IPS DF 6.9 (cell line): ENCODE measurements around the gene SERTAD1.

Experiments used
- DNase-seq: peaks from one replicate; pipeline ENCODE4 v3.0.0-alpha.2; 2013; ENCODE audit warnings: low read depth, low spot score
- H3K27ac ChIP-seq: one replicate; pipeline ENCODE4 v1.5.1; 2013; ENCODE audit warnings: low read length, control low read depth
- H3K27me3 ChIP-seq: 2 replicates; pipeline ENCODE4 v1.6.1; 2013; ENCODE audit warnings: mild to moderate bottlenecking, low read length; ENCODE audit not compliant: control insufficient read depth, insufficient read depth
- H3K36me3 ChIP-seq: 2 replicates; pipeline ENCODE4 v1.6.1; 2013; ENCODE audit warnings: low read length; ENCODE audit not compliant: control insufficient read depth, insufficient read depth
- H3K4me1 ChIP-seq: 2 replicates; pipeline ENCODE4 v1.6.1; 2013; ENCODE audit warnings: low read length; ENCODE audit not compliant: control insufficient read depth, insufficient read depth
- H3K4me3 ChIP-seq: 2 replicates; pipeline ENCODE4 v1.5.1; 2013; ENCODE audit warnings: mild to moderate bottlenecking, low read length
- H3K9me3 ChIP-seq: 2 replicates; pipeline ENCODE4 v1.6.1; 2013; ENCODE audit warnings: low read length, inconsistent platforms; ENCODE audit not compliant: control insufficient read depth, insufficient read depth
- WGBS: extraction: QIAGEN DNeasy Blood & Tissue Kit; methylation state at CpG from one replicate; pipeline ENCODE4 v1.1.7; 2013; ENCODE audit warnings: mixed read lengths, missing lambda C conversion rate; ENCODE audit not compliant: insufficient read length, insufficient coverage; 5-methylcytosine and 5-hydroxymethylcytosine counted together

The SERTAD1 gene

GRCh38 chr19:40425450-40426287 is at the start of gene SERTAD1:
Gene SERTAD1, minus strand, starts transcription at chr19:40425992. Its CDS starts 2,446 bp downstream, at chr19:40423546.
- H3K4me3 ChIP-seq = peak within 1 kb of the TSS; percentile 75
- H3K4me1 ChIP-seq = no peaks in the 10 kb centered on the region

DNA sequence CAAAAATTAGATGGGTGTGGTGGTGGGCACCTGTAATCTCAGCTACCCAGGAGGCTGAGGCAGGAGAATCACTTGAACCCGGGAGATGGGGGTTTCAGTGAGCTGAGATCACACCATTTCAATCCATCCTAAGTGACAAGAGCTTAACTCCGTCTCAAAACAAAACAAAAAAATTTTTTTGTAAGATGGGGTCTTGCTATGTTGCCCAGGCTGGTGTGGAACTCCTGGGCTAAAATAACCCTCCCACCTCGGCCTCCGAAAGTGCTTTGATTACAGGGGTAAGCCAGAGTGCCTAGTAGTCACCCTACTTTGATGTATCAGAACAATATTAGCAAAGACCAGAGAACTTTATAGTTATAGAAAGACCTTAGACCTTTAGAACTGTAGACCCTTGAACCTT is 48.9 kb upstream of the SERTAD1 start:
- H3K4me1 ChIP-seq = no peaks in the 10 kb centered on the region
- no CpG with 5 or more reads among the region's 4 CpGs for WGBS
- H3K27ac ChIP-seq = no peak overlapping the region
- H3K27me3 ChIP-seq = no peaks in the 10 kb centered on the region
- H3K4me3 ChIP-seq = no peak overlapping the region
- H3K9me3 ChIP-seq = no peaks in the 10 kb centered on the region
- no peak for DNase-seq
- H3K36me3 ChIP-seq = no peaks in the 10 kb centered on the region

More at GRCh38 chr19:40425450-40426287, at the start of gene SERTAD1:
- Histone ChIP-seq H3K27me3 (no peaks in the 10 kb centered on the region), H3K36me3 (no peaks in the 10 kb centered on the region), H3K27ac (no peak within 1 kb of the TSS), H3K9me3 (no peaks in the 10 kb centered on the region)
- no CpG with 5 or more reads among the region's 75 CpGs for WGBS
- peak; percentile 98 for DNase-seq

DNA sequence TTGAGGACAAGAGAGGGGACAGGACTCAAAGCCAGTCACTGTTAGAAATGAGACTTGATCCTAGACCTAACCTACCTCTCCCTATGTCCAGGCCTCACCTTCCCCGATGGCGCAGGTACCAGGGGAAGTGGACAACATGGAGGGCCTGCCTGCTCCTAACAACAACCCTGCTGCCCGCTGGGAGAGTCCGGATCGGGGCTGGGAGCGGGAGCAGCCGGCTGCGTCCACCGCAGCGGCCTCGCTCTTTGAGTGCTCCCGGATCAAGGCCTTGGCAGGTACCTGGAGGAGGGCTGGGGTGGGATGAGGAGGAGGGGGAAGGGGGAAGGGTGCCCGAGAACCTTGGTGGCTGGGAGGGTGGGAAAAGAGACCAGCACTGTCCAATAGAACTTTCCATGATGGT is 46.7 kb upstream of the SERTAD1 start:
- Histone ChIP-seq H3K27ac (no peak overlapping the region), H3K4me3 (no peak overlapping the region), H3K36me3 (no peaks in the 10 kb centered on the region), H3K27me3 (peaks cover 4% of the 10 kb centered on the region; the same call in 1 of the 2 replicates), H3K4me1 (no peaks in the 10 kb centered on the region), H3K9me3 (no peaks in the 10 kb centered on the region)
- no peak for DNase-seq
- WGBS = no CpG with 5 or more reads among the region's 13 CpGs

DNA sequence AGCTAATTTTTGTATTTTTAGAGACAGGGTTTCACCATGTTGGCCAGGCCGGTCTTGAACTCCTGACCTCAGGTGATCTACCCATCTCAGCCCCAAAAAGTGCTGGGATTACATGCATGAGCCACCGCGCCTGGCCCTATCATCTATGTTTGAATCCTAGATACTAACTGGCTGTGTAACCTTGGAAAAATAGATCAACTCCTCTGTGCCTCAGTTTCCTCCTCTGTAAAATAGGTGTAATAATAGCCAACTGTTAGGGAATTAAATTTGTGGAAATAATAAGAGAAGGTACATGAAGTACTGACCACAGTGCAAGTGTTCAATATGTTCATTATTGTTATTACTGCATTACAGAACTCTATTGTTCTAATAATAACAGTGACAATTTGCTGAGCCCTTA is 45.3 kb upstream of the SERTAD1 start:
- Histone ChIP-seq H3K36me3 (no peaks in the 10 kb centered on the region), H3K4me3 (no peak overlapping the region), H3K27me3 (peaks cover 13% of the 10 kb centered on the region), H3K4me1 (peaks cover 6% of the 10 kb centered on the region; the same call in 1 of the 2 replicates), H3K27ac (no peak overlapping the region), H3K9me3 (no peaks in the 10 kb centered on the region)
- no CpG with 5 or more reads among the region's 3 CpGs for WGBS
- DNase-seq = no peak

GRCh38 chr19:40469011-40469410 is 43.2 kb upstream of the SERTAD1 start:
- H3K27me3 ChIP-seq = peaks cover 14% of the 10 kb centered on the region
- no peak for DNase-seq
- H3K9me3 ChIP-seq = no peaks in the 10 kb centered on the region
- no CpG with 5 or more reads among the region's 6 CpGs for WGBS
- H3K4me3 ChIP-seq = no peak overlapping the region
- H3K27ac ChIP-seq = no peak overlapping the region
- H3K36me3 ChIP-seq = no peaks in the 10 kb centered on the region
- H3K4me1 ChIP-seq = peaks cover 6% of the 10 kb centered on the region; the same call in 1 of the 2 replicates

- WGBS = no CpG with 5 or more reads among the region's 87 CpGs
- DNase-seq = no peak
- H3K4me1 ChIP-seq = peaks cover 6% of the 10 kb centered on the region; the same call in 1 of the 2 replicates
- H3K4me3 ChIP-seq = peak within 1 kb of the TSS; percentile 28; the same call in 1 of the 2 replicates
- no peaks in the 10 kb centered on the region for H3K9me3 ChIP-seq
- peaks cover 14% of the 10 kb centered on the region for H3K27me3 ChIP-seq
- no peak within 1 kb of the TSS for H3K27ac ChIP-seq
- H3K36me3 ChIP-seq = no peaks in the 10 kb centered on the region
These were observed 41.4 kb upstream of the SERTAD1 start, which contains the start of gene SPTBN4 for GRCh38 chr19:40466985-40467734. Gene SPTBN4, plus strand, starts transcription at chr19:40467001. Its CDS starts 5,621 bp downstream, at chr19:40472622.

- Histone ChIP-seq H3K27ac (no peak overlapping the region), H3K4me3 (peak overlapping the region; percentile 28; the same call in 1 of the 2 replicates), H3K9me3 (no peaks in the 10 kb centered on the region), H3K36me3 (no peaks in the 10 kb centered on the region), H3K4me1 (peaks cover 6% of the 10 kb centered on the region; the same call in 1 of the 2 replicates), H3K27me3 (peaks cover 14% of the 10 kb centered on the region)
- DNase-seq = no peak
- WGBS = no CpG with 5 or more reads among the region's 48 CpGs
These were observed 40.6 kb upstream of the SERTAD1 start for GRCh38 chr19:40466219-40466984.

DNA sequence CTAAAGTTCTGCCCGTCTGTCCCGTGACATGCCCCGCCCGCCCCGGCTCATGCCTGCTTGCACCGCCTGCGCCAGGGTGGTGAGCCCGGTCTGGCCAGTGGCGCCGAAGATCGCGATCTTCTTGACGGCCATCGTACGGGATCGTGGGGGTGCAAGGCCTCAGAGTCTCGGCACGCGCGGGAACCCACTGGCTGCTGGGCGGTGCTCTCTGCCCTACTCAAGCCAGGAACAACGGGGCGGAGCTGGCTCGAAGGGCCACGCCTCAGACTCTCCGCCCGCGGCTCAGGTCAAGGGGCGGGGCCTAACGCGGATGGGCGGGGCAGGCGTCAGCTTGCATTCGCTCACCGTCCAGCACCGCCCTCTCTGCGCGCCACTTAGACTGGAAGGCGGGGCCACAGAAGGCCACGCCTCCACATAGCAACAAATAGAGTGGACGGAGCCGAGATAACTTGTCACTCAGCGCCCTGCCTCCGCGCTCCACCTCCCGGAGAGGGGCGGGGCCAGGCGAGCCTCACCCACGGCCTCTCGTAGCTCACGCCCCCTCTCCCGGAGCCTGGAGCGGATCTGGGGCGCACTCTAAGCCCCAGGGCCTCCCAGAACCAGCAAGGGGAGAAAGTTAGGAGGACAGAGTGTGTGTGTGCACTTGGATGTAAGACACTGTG is 39.9 kb upstream of the SERTAD1 start, which contains the start of gene BLVRB:
Gene BLVRB, minus strand, starts transcription at position 189 of the 662 bp plus-strand sequence. Its CDS starts 57 bp downstream, at position 132.
- no peak within 1 kb of the TSS for H3K27ac ChIP-seq
- H3K27me3 ChIP-seq = peaks cover 14% of the 10 kb centered on the region
- no peaks in the 10 kb centered on the region for H3K36me3 ChIP-seq
- H3K4me3 ChIP-seq = peak within 1 kb of the TSS; percentile 83; the same call in 1 of the 2 replicates
- no peaks in the 10 kb centered on the region for H3K9me3 ChIP-seq
- no CpG with 5 or more reads among the region's 54 CpGs for WGBS
- H3K4me1 ChIP-seq = peaks cover 6% of the 10 kb centered on the region; the same call in 1 of the 2 replicates
- DNase-seq = peak; percentile 95

DNA sequence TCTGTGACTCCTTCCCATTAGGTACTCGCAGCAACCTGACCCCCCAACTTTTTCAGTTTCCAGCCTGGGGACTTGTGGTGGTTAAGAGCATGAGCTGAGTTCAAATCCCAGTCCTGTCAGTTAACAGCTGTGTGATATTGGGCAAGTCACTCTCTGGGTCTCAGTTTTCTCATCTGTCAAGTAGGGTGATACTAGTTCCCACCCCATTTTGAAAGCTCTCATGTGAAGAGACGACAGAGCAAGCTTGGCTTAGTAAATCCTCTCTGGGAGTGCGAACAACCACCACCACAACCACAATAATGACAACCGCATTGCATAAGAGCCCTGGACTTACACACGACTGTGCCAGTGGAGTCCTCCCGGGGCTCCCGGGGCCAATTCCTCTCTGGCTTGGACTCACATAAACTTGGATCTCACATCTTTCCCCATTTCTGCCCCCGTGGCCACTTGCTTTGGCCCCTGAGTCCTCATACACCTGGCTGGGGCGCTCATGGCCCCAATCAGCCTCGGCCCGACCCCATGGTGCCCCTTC is 39.3 kb upstream of the SERTAD1 start:
- Histone ChIP-seq H3K9me3 (no peaks in the 10 kb centered on the region), H3K27ac (no peak overlapping the region), H3K4me1 (peaks cover 6% of the 10 kb centered on the region; the same call in 1 of the 2 replicates), H3K36me3 (no peaks in the 10 kb centered on the region), H3K4me3 (peak overlapping the region; percentile 83; the same call in 1 of the 2 replicates), H3K27me3 (peaks cover 14% of the 10 kb centered on the region)
- no CpG with 5 or more reads among the region's 11 CpGs for WGBS
- DNase-seq = no peak
